Kidney (tissue), 14 donors: ENCODE measurements around the gene PAGR1. TPM values are rescaled to one million over a fixed set of nuclear protein-coding genes. Genes with fewer than 3 reads are reported as not detected.

Source experiments
- DNase-seq, 5 donors: peaks; one replicate each; pipeline ENCODE4 v3.0.0-alpha.2; 2013 to 2020
- FAIRE-seq: peaks from 2 replicates; lab custom pipeline; 2012; peaks lifted over from hg19 to GRCh38; lab: Jason Lieb, UNC
- H3K27ac ChIP-seq, 2 donors: one replicate each; pipeline ENCODE4 v1.7.0; 2013; ENCODE audit warnings: low read depth in 2 of 2, low read length in 2 of 2, inconsistent platforms in 1 of 2
- H3K27me3 ChIP-seq: one replicate; pipeline ENCODE4 v1.7.1; 2013; ENCODE audit warnings: low read length, inconsistent platforms; ENCODE audit not compliant: control insufficient read depth, insufficient read depth
- H3K36me3 ChIP-seq, 3 donors: one replicate each; pipeline versions ENCODE4 v1.7.0 to v1.7.1; 2013; ENCODE audit warnings: low read length in 3 of 3, control low read depth in 1 of 3, inconsistent platforms in 1 of 3; ENCODE audit not compliant: insufficient read depth in 3 of 3, control insufficient read depth in 2 of 3
- H3K4me1 ChIP-seq, 3 donors: one replicate each; pipeline versions ENCODE4 v1.7.0 to v1.7.1; 2013; ENCODE audit warnings: low read length in 3 of 3, inconsistent platforms in 1 of 3, low read depth in 1 of 3; ENCODE audit not compliant: control insufficient read depth in 2 of 3, insufficient read depth in 2 of 3
- H3K4me3 ChIP-seq, 3 donors: one replicate each; pipeline versions ENCODE4 v1.7.0 to v1.8.1; 2013; ENCODE audit warnings: low read length in 3 of 3, control low read depth in 1 of 3, inconsistent platforms in 1 of 3
- H3K9ac ChIP-seq, 3 donors: one replicate each; pipeline versions ENCODE4 v1.7.0 to v1.7.1; 2013; ENCODE audit warnings: low read length in 3 of 3, control low read depth in 1 of 3, inconsistent platforms in 1 of 3
- H3K9me3 ChIP-seq, 3 donors: one replicate each; pipeline versions ENCODE4 v1.7.0 to v1.7.1; 2013; ENCODE audit warnings: low read length in 3 of 3, control low read depth in 1 of 3, inconsistent platforms in 1 of 3; ENCODE audit not compliant: control insufficient read depth in 2 of 3, insufficient read depth in 1 of 3
- CTCF ChIP-seq: IDR thresholded peaks from 3 replicates; pipeline ENCODE4 v1.5.1; 2012; ENCODE audit warnings: mild to moderate bottlenecking, moderate library complexity, borderline replicate concordance; ENCODE audit not compliant: insufficient read depth; ENCODE audit errors: extremely low read depth
- intact Hi-C: fragments of 100-400 bp; cut with DNase I; formaldehyde crosslinking; loops from one replicate; pipeline ENCODE4 v1.11.1; 2022
- polyA plus RNA-seq: library from polyadenylated mRNA; stranded (reverse); fragments of 350-450 nt; fragmentation: Illumina TruSeq; extraction: RNeasy Lipid Tissue Mini Kit (QIAGEN cat#74804); gene quantifications from one replicate; pipeline ENCODE4 v1.2.3, GENCODE V29; 2014; ENCODE audit warnings: low read depth, low replicate concordance; ENCODE audit not compliant: insufficient read depth
- total RNA-seq: library from RNA; stranded (reverse); fragmentation: NEBNext Ultra II Directional; extraction: Animal tissue kit (Norgen Biotek cat#: 25700); gene quantifications from one replicate; pipeline ENCODE4 v1.2.1, GENCODE V29; 2021
- donor health status: control.
- donor health status: control.
- donor health status: control.
- donor health status: control.
- donor health status: control.
- donor health status: DM: yes; HTN: yes; CAD: no.
- donor health status: Normal renal cell carcinoma (clear cell type).

PAGR1 gene
- total and polyA plus RNA-seq, 2 donors from 2014 or later, result 23.5 to 30.0 TPM

GRCh38 chr16:29835926-29836325 lies 20.0 kb downstream of the PAGR1 start:
- FAIRE-seq, result no peak
- intact Hi-C loops, result no loop called here
- no peak overlapping the region for H3K4me3 ChIP-seq
- H3K4me1 ChIP-seq, result no peaks in the 10 kb centered on the region
- H3K36me3 ChIP-seq, result peaks cover 0 to 54% (median 32%) of the 10 kb centered on the region in 3 donors
- H3K27ac ChIP-seq, result no peak overlapping the region
- H3K27me3 ChIP-seq, result no peaks in the 10 kb centered on the region
- no peak overlapping the region for H3K9ac ChIP-seq
- DNase-seq, result no peak
- no peaks in the 10 kb centered on the region for H3K9me3 ChIP-seq
- TF ChIP-seq CTCF, result no peak

GRCh38 chr16:29836623-29837022 lies 20.7 kb downstream of the PAGR1 start:
- intact Hi-C loops, result no loop called here

GRCh38 chr16:29837841-29838240 lies 21.9 kb downstream of the PAGR1 start:
- H3K27me3 ChIP-seq, result no peaks in the 10 kb centered on the region
- H3K4me1 ChIP-seq, result no peaks in the 10 kb centered on the region
- no peak overlapping the region for H3K4me3 ChIP-seq
- H3K9me3 ChIP-seq, result no peaks in the 10 kb centered on the region
- no peak for TF ChIP-seq CTCF
- peaks cover 0 to 65% (median 36%) of the 10 kb centered on the region in 3 donors for H3K36me3 ChIP-seq
- FAIRE-seq (no peak), DNase-seq (no peak)
- intact Hi-C loops, result no loop called here
- H3K9ac ChIP-seq, result no peak overlapping the region
- H3K27ac ChIP-seq, result no peak overlapping the region

More at GRCh38 chr16:29836623-29837022, 20.7 kb downstream of the PAGR1 start:
- no peak for FAIRE-seq
- Histone ChIP-seq H3K9ac (no peak overlapping the region), H3K27ac (no peak overlapping the region), H3K9me3 (no peaks in the 10 kb centered on the region), H3K4me3 (no peak overlapping the region), H3K4me1 (no peaks in the 10 kb centered on the region), H3K27me3 (no peaks in the 10 kb centered on the region), H3K36me3 (peaks cover 0 to 59% (median 33%) of the 10 kb centered on the region in 3 donors)
- DNase-seq, result no peak
- no peak for TF ChIP-seq CTCF

GRCh38 chr16:29839822-29840221 lies 23.9 kb downstream of the PAGR1 start:
- TF ChIP-seq CTCF, result no peak
- no peak overlapping the region for H3K9ac ChIP-seq
- no peaks in the 10 kb centered on the region for H3K4me1 ChIP-seq
- FAIRE-seq (no peak), DNase-seq (no peak)
- H3K27ac ChIP-seq, result no peak overlapping the region
- intact Hi-C loops, result no loop called here
- H3K27me3 ChIP-seq, result no peaks in the 10 kb centered on the region
- no peak overlapping the region for H3K4me3 ChIP-seq
- no peaks in the 10 kb centered on the region for H3K9me3 ChIP-seq
- H3K36me3 ChIP-seq, result peaks cover 0 to 58% (median 31%) of the 10 kb centered on the region in 3 donors
